ENCODE measurements around the gene GSG1L. TPM values are rescaled to one million over a fixed set of nuclear protein-coding genes. Genes with fewer than 3 reads are reported as not detected.

GSG1L gene
- total RNA-seq, 1 donor = under 0.01 TPM

- peaks cover 31% of the 10 kb centered on the region for H3K27me3 ChIP-seq (ENCODE audit: insufficient read depth, low read length)
- H3K4me3 ChIP-seq (ENCODE audit: low read length) = no peak overlapping the region
- no peaks in the 10 kb centered on the region for H3K9me3 ChIP-seq (ENCODE audit: low read depth, low read length)
- H3K4me1 ChIP-seq (ENCODE audit: insufficient read depth, low read length) = no peaks in the 10 kb centered on the region
These were observed 2.0 kb downstream of the GSG1L start for GRCh38 chr16:28061352-28062101.

- no peaks in the 10 kb centered on the region for H3K4me1 ChIP-seq (ENCODE audit: insufficient read depth, low read length)
- no peaks in the 10 kb centered on the region for H3K9me3 ChIP-seq (ENCODE audit: low read depth, low read length)
- H3K27me3 ChIP-seq (ENCODE audit: insufficient read depth, low read length) = peaks cover 30% of the 10 kb centered on the region
- no peak overlapping the region for H3K4me3 ChIP-seq (ENCODE audit: low read length)
These were observed 3.5 kb downstream of the GSG1L start for GRCh38 chr16:28059841-28060575.

GRCh38 chr16:28058839-28059589, 4.5 kb downstream of the GSG1L start:
- no peak overlapping the region for H3K4me3 ChIP-seq (ENCODE audit: low read length)
- H3K27me3 ChIP-seq (ENCODE audit: insufficient read depth, low read length) = peaks cover 23% of the 10 kb centered on the region
- H3K9me3 ChIP-seq (ENCODE audit: low read depth, low read length) = no peaks in the 10 kb centered on the region
- H3K4me1 ChIP-seq (ENCODE audit: insufficient read depth, low read length) = no peaks in the 10 kb centered on the region

- H3K4me1 ChIP-seq (ENCODE audit: insufficient read depth, low read length) = no peaks in the 10 kb centered on the region
- H3K9me3 ChIP-seq (ENCODE audit: low read depth, low read length) = no peaks in the 10 kb centered on the region
- H3K4me3 ChIP-seq (ENCODE audit: low read length) = no peak overlapping the region
- peaks cover 19% of the 10 kb centered on the region for H3K27me3 ChIP-seq (ENCODE audit: insufficient read depth, low read length)
These were observed 5.6 kb downstream of the GSG1L start for GRCh38 chr16:28057949-28058348.

GRCh38 chr16:28053461-28053860, 10.1 kb downstream of the GSG1L start:
- no peaks in the 10 kb centered on the region for H3K4me1 ChIP-seq (ENCODE audit: insufficient read depth, low read length)
- no peaks in the 10 kb centered on the region for H3K27me3 ChIP-seq (ENCODE audit: insufficient read depth, low read length)
- no peak overlapping the region for H3K4me3 ChIP-seq (ENCODE audit: low read length)
- no peaks in the 10 kb centered on the region for H3K9me3 ChIP-seq (ENCODE audit: low read depth, low read length)

GRCh38 chr16:28052274-28053128, 11.0 kb downstream of the GSG1L start:
- H3K27me3 ChIP-seq (ENCODE audit: insufficient read depth, low read length) = no peaks in the 10 kb centered on the region
- no peaks in the 10 kb centered on the region for H3K9me3 ChIP-seq (ENCODE audit: low read depth, low read length)
- no peaks in the 10 kb centered on the region for H3K4me1 ChIP-seq (ENCODE audit: insufficient read depth, low read length)
- H3K4me3 ChIP-seq (ENCODE audit: low read length) = no peak overlapping the region

- no peaks in the 10 kb centered on the region for H3K9me3 ChIP-seq (ENCODE audit: low read depth, low read length)
- no peaks in the 10 kb centered on the region for H3K27me3 ChIP-seq (ENCODE audit: insufficient read depth, low read length)
- no peak overlapping the region for H3K4me3 ChIP-seq (ENCODE audit: low read length)
- no peaks in the 10 kb centered on the region for H3K4me1 ChIP-seq (ENCODE audit: insufficient read depth, low read length)
These were observed 12.0 kb downstream of the GSG1L start for GRCh38 chr16:28051486-28051885.

GRCh38 chr16:28042811-28043210, 20.7 kb downstream of the GSG1L start:
- H3K4me1 ChIP-seq (ENCODE audit: insufficient read depth, low read length) = no peaks in the 10 kb centered on the region
- no peak overlapping the region for H3K4me3 ChIP-seq (ENCODE audit: low read length)
- H3K9me3 ChIP-seq (ENCODE audit: low read depth, low read length) = no peaks in the 10 kb centered on the region
- no peaks in the 10 kb centered on the region for H3K27me3 ChIP-seq (ENCODE audit: insufficient read depth, low read length)

- Histone ChIP-seq H3K9me3 (ENCODE audit: low read depth, low read length) (no peaks in the 10 kb centered on the region), H3K4me3 (ENCODE audit: low read length) (no peak overlapping the region), H3K4me1 (ENCODE audit: insufficient read depth, low read length) (no peaks in the 10 kb centered on the region), H3K27me3 (ENCODE audit: insufficient read depth, low read length) (no peaks in the 10 kb centered on the region)
These were observed 21.9 kb downstream of the GSG1L start for GRCh38 chr16:28041615-28042014.

GRCh38 chr16:28040039-28040438, 23.5 kb downstream of the GSG1L start:
- H3K4me1 ChIP-seq (ENCODE audit: insufficient read depth, low read length) = no peaks in the 10 kb centered on the region
- no peaks in the 10 kb centered on the region for H3K27me3 ChIP-seq (ENCODE audit: insufficient read depth, low read length)
- no peaks in the 10 kb centered on the region for H3K9me3 ChIP-seq (ENCODE audit: low read depth, low read length)
- no peak overlapping the region for H3K4me3 ChIP-seq (ENCODE audit: low read length)

- H3K4me3 ChIP-seq (ENCODE audit: low read length) = no peak overlapping the region
- no peaks in the 10 kb centered on the region for H3K9me3 ChIP-seq (ENCODE audit: low read depth, low read length)
- no peaks in the 10 kb centered on the region for H3K27me3 ChIP-seq (ENCODE audit: insufficient read depth, low read length)
- H3K4me1 ChIP-seq (ENCODE audit: insufficient read depth, low read length) = no peaks in the 10 kb centered on the region
These were observed 24.0 kb downstream of the GSG1L start for GRCh38 chr16:28039493-28039892.

GRCh38 chr16:28038409-28038808, 25.1 kb downstream of the GSG1L start:
- Histone ChIP-seq H3K4me1 (ENCODE audit: insufficient read depth, low read length) (no peaks in the 10 kb centered on the region), H3K4me3 (ENCODE audit: low read length) (no peak overlapping the region), H3K27me3 (ENCODE audit: insufficient read depth, low read length) (no peaks in the 10 kb centered on the region), H3K9me3 (ENCODE audit: low read depth, low read length) (no peaks in the 10 kb centered on the region)

- H3K9me3 ChIP-seq (ENCODE audit: low read depth, low read length) = no peaks in the 10 kb centered on the region
- no peaks in the 10 kb centered on the region for H3K4me1 ChIP-seq (ENCODE audit: insufficient read depth, low read length)
- no peak overlapping the region for H3K4me3 ChIP-seq (ENCODE audit: low read length)
- H3K27me3 ChIP-seq (ENCODE audit: insufficient read depth, low read length) = no peaks in the 10 kb centered on the region
These were observed 27.6 kb downstream of the GSG1L start for GRCh38 chr16:28035866-28036393.

GRCh38 chr16:28033870-28034269, 29.6 kb downstream of the GSG1L start:
- no peaks in the 10 kb centered on the region for H3K9me3 ChIP-seq (ENCODE audit: low read depth, low read length)
- no peak overlapping the region for H3K4me3 ChIP-seq (ENCODE audit: low read length)
- no peaks in the 10 kb centered on the region for H3K27me3 ChIP-seq (ENCODE audit: insufficient read depth, low read length)
- H3K4me1 ChIP-seq (ENCODE audit: insufficient read depth, low read length) = no peaks in the 10 kb centered on the region
